Left lung (tissue), 10 donors: ENCODE results near the gene SEMA4F. TPM values are rescaled to one million over a fixed set of nuclear protein-coding genes. Genes with fewer than 3 reads are reported as not detected.
A peak's percentile ranks its signal among the peaks of the same experiment; 100 is the strongest.
"Not testable (repeated sequence)": the region's sequence is repeated elsewhere in the genome, so short reads cannot be mapped to it uniquely, and the experiment has no call there.

Source experiments
- ATAC-seq: fragments of 200-7000 bp; cut with Tn5 transposase; one replicate; pipeline ENCODE4 v1.9.1; 2020; ENCODE audit warnings: moderate library complexity
- DNase-seq, 4 donors: peaks; one replicate each; pipeline ENCODE4 v3.0.0-alpha.2; 2013 to 2020
- H3K27ac ChIP-seq, 2 donors: fragments of 200-600 bp; sonication (generic) in 1 of 2; one replicate each; pipeline versions ENCODE4 v1.5.0 to v1.8.0; 2020 to 2021
- H3K27me3 ChIP-seq, 2 donors: fragments of 200-600 bp; sonication (generic) in 1 of 2; one replicate each; pipeline versions ENCODE4 v1.5.0 to v1.8.0; 2020 to 2021
- H3K36me3 ChIP-seq, 2 donors: fragments of 200-600 bp; sonication (generic) in 1 of 2; one replicate each; pipeline versions ENCODE4 v1.5.0 to v1.8.0; 2020 to 2021
- H3K4me1 ChIP-seq, 2 donors: fragments of 200-600 bp; one replicate each; pipeline ENCODE4 v1.8.0; 2021
- H3K4me3 ChIP-seq, 2 donors: fragments of 200-600 bp; sonication (generic) in 1 of 2; one replicate each; pipeline versions ENCODE4 v1.5.0 to v1.8.0; 2020 to 2021; ENCODE audit warnings: mild to moderate bottlenecking in 1 of 2
- H3K9me3 ChIP-seq, 2 donors: fragments of 200-600 bp; sonication (generic) in 1 of 2; one replicate each; pipeline versions ENCODE4 v1.5.0 to v1.8.0; 2020 to 2021
- intact Hi-C, 2 donors: fragments of 100-400 bp; cut with DNase I; formaldehyde crosslinking; loops; one replicate each; pipeline versions ENCODE4 v1.11.2 to v1.14.2; 2022
- polyA plus RNA-seq, 6 donors: library from polyadenylated mRNA; unstranded; fragments of 120-200 nt; gene quantifications; one replicate each; pipeline ENCODE4 v1.2.1, GENCODE V29; 2013; ENCODE audit not compliant: insufficient read length in 6 of 6
- total RNA-seq, 2 donors: library from RNA; stranded (reverse); fragmentation: NEBNext Ultra II Directional; extraction: Animal tissue kit (Norgen Biotek cat#: 25700); gene quantifications; one replicate each; pipeline ENCODE4 v1.2.1, GENCODE V29; 2021
- TF ChIP-seq, protein P1 (sequence below), 2 donors: fragments of 200-600 bp; sonication (generic) in 1 of 2; IDR thresholded peaks; one replicate each; pipeline versions ENCODE4 v1.5.0 to v1.8.0; 2021; ENCODE audit warnings: antibody characterized with exemption in 2 of 2
- donor health status: DM: no; HTN: yes; CAD: no.
- donor health status: DM: no; HTN: no; CAD: no.

Gene SEMA4F
- total and polyA plus RNA-seq, 8 donors, result 6.0 to 23.8 (median 6.8) TPM

- Histone ChIP-seq H3K36me3 (no peaks in the 10 kb centered on the region), H3K9me3 (no peaks in the 10 kb centered on the region), H3K27me3 (no peaks in the 10 kb centered on the region), H3K4me3 (no peak overlapping the region), H3K4me1 (peaks cover 0 to 4% of the 10 kb centered on the region in 2 donors), H3K27ac (no peak overlapping the region)
- DNase-seq (no peak), ATAC-seq (no peak)
- TF ChIP-seq, protein P1, sequence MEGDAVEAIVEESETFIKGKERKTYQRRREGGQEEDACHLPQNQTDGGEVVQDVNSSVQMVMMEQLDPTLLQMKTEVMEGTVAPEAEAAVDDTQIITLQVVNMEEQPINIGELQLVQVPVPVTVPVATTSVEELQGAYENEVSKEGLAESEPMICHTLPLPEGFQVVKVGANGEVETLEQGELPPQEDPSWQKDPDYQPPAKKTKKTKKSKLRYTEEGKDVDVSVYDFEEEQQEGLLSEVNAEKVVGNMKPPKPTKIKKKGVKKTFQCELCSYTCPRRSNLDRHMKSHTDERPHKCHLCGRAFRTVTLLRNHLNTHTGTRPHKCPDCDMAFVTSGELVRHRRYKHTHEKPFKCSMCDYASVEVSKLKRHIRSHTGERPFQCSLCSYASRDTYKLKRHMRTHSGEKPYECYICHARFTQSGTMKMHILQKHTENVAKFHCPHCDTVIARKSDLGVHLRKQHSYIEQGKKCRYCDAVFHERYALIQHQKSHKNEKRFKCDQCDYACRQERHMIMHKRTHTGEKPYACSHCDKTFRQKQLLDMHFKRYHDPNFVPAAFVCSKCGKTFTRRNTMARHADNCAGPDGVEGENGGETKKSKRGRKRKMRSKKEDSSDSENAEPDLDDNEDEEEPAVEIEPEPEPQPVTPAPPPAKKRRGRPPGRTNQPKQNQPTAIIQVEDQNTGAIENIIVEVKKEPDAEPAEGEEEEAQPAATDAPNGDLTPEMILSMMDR (IDR thresholded peaks at IDR 0.05), result no peak
- intact Hi-C loops, result no loop called here
These were observed 25.4 kb upstream of the SEMA4F start for GRCh38 chr2:74628538-74629105.

DNA sequence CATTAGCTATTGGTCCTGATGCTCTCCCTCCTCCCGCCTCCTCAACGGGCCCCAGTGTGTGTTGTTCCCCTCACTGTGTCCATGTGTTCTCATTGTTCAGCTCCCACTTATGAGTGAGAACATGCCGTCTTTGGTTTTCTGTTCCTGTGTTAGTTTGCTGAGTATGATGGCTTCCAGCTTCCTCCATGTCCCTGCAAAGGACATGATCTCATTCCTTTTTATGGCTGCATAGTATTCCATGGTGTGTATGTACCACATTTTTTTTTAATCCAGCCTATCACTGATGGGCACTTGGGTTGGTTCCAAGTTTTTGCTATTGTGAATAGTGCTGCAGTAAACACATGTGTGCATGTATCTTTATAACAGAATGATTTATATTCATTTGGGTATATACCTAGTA lies 23.6 kb upstream of the SEMA4F start:
- H3K36me3 ChIP-seq, ATAC-seq, intact Hi-C loops: not testable (repeated sequence)

DNA sequence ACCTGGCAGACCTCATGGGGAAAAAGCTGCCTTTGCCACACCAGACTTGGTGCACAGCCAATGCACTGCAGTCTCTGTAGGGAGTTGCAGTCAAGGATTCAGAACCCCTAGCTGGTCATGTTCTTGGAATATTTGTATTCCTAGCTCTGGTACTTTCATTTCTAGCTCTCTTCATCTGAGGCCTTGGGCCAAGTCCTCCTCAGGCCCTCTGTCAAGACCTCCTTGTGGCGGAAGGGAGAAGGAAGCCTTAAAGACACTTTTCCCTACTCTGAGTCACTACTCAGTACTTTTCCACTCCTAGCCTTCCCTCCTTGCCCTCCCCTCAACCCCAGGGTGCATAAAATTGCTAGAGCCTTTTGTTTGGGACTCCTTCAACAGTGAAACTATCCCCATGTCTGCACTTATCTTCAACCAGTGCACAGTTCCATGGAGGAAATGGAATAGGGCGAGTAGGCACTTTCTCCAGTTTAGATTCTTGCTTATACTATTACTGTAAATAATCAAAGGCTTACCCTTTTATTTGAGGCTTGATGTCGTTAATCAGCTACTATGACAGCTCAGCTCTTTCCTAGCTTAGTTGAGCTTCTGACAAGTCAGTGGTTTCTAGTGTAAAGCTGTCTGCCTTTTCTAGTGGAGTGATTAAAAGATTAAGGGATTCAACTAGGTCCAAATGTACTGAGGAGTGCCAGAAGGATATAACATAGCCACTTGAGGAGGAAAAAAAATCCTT lies 21.7 kb upstream of the SEMA4F start:
- H3K27me3 ChIP-seq, result no peaks in the 10 kb centered on the region
- H3K4me3 ChIP-seq, result no peak overlapping the region
- intact Hi-C loops, result no loop called here
- DNase-seq (peak in 1 of 4 donors; percentile 55), ATAC-seq (peak; percentile 94)
- peak overlapping the region in 1 of 2 donors; percentile 40 for H3K27ac ChIP-seq
- TF ChIP-seq, protein P1 (IDR thresholded peaks at IDR 0.05), result no peak
- no peaks in the 10 kb centered on the region for H3K9me3 ChIP-seq
- H3K4me1 ChIP-seq, result peaks cover 0 to 4% of the 10 kb centered on the region in 2 donors
- H3K36me3 ChIP-seq, result no peaks in the 10 kb centered on the region

More for the DNA sequence above, 23.6 kb upstream of the SEMA4F start:
- H3K9me3 ChIP-seq, H3K4me3 ChIP-seq, DNase-seq, H3K27me3 ChIP-seq, H3K4me1 ChIP-seq, H3K27ac ChIP-seq: not testable (repeated sequence)

DNA sequence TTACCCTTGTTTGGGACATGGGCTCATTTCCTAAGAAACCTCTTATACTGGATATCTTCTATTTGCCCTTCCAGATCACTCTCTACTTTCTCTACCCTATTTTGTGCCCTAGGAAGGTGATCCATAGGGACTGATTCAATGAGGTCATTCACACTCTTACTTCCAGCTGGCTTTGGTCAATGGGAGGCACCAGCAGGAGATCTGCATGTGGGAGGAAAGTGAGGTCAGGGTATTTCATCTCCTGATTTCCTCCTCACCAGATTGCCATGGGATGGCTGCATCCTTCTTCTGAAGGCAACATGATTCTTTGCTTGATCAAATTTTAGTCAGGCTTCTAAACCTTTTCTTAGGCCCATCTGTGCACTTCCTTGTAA lies 21.1 kb upstream of the SEMA4F start:
- no peaks in the 10 kb centered on the region for H3K36me3 ChIP-seq
- peaks cover 0 to 4% of the 10 kb centered on the region in 2 donors for H3K4me1 ChIP-seq
- DNase-seq (no peak), ATAC-seq (peak; percentile 19)
- TF ChIP-seq, protein P1 (IDR thresholded peaks at IDR 0.05), result no peak
- intact Hi-C loops, result no loop called here
- H3K27ac ChIP-seq, result no peak overlapping the region
- H3K27me3 ChIP-seq, result no peaks in the 10 kb centered on the region
- H3K4me3 ChIP-seq, result no peak overlapping the region
- H3K9me3 ChIP-seq, result no peaks in the 10 kb centered on the region

DNA sequence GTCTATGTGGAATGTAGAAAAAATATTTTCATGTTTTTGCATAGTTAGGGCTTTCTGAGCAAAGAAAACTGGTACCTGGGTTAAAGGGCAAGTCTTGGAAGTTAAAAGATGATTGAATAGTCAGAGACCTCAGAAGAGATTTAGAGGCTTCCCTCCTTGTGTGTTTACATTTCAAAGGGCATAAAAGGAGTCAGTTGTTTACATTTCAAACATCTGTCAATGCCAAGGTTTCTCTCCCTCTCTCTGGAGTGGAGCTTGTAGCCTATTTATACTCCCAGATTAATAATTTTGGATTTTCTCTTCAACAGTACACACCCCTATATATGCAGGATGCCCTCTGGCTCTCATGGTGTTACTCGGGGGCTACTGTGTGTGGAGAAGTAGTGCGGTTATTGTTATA lies 14.5 kb upstream of the SEMA4F start:
- H3K27me3 ChIP-seq, result peaks cover 0 to 6% of the 10 kb centered on the region in 2 donors
- no peaks in the 10 kb centered on the region for H3K4me1 ChIP-seq
- H3K27ac ChIP-seq, result no peak overlapping the region
- no peaks in the 10 kb centered on the region for H3K9me3 ChIP-seq
- no peak overlapping the region for H3K4me3 ChIP-seq
- ATAC-seq (no peak), DNase-seq (no peak)
- intact Hi-C loops, result no loop called here
- TF ChIP-seq, protein P1 (IDR thresholded peaks at IDR 0.05), result no peak
- H3K36me3 ChIP-seq, result no peaks in the 10 kb centered on the region
